Fibroblast of villous mesenchyme (primary cell): Measurements from ENCODE around the gene ADAMTS17. TPM values are rescaled to one million over a fixed set of nuclear protein-coding genes. Genes with fewer than 3 reads are reported as not detected.

Source experiments
- DNase-seq: peaks from one replicate; pipeline ENCODE4 v3.0.0-alpha.2; 2010; ENCODE audit warnings: low read depth
- H3K4me3 ChIP-seq: 2 replicates; pipeline ENCODE4 v1.5.1; 2011; ENCODE audit warnings: low read depth, mild to moderate bottlenecking, low read length
- CTCF ChIP-seq: IDR thresholded peaks from 2 replicates; pipeline ENCODE4 v1.5.1; 2012; ENCODE audit warnings: low read depth, mild to moderate bottlenecking, low read length; ENCODE audit not compliant: insufficient read depth
- total RNA-seq: library from RNA; depleted of rRNA; stranded (reverse); fragments of >200 nt; gene quantifications from 2 replicates; pipeline ENCODE4 v1.2.3, GENCODE V29; 2012

Gene ADAMTS17
- total RNA-seq, 1 donor, result under 0.01 TPM

DNA sequence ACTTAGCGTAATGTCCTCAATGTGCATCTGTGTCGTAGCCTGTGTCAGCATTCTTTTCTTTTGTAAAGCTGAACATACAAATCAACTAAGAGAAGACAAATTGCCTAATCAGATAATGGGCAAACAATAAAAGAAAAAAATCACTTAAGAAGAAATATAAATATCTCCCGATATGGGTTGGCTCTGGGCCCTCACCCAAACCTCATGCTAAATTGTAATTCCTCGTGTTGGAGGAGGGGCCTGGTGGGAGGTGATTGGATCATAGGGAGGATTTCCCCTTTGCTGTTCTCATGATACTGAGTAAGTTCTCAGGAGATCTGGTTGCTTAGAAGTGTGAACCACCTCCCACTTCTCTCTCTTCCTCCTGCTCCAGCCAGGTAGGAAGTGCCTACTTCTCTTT is 323.6 kb downstream of the ADAMTS17 start:
- H3K4me3 ChIP-seq, result no peak overlapping the region
- no peak for TF ChIP-seq CTCF
- DNase-seq, result no peak

- no peak overlapping the region for H3K4me3 ChIP-seq
- DNase-seq, result no peak
- no peak for TF ChIP-seq CTCF
These were observed 324.6 kb downstream of the ADAMTS17 start for GRCh38 chr15:100017140-100017539.

DNA sequence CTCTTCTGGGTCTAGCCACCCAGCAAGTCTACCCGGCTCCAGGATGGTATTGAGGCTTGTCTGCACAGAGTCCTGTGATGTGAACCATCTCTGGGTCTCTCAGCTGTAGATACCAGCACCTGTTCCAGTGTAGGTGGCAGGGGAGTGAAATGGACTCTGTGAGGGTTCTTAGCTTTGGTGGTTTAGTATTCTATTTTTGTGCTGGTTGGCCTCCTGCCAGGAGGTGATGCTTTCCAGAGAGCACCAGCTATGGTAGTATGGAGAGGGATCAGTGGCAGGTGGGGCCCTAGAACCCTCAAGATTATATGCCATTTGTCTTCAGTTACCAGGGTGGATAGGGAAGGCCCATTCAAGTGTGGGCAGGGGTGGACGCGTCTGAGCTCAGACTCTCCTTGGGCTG is 325.1 kb downstream of the ADAMTS17 start:
- no peak for TF ChIP-seq CTCF
- no peak for DNase-seq
- H3K4me3 ChIP-seq, result no peak overlapping the region

- H3K4me3 ChIP-seq, result no peak overlapping the region
These were observed 330.5 kb downstream of the ADAMTS17 start for GRCh38 chr15:100011235-100011634.

GRCh38 chr15:100009372-100009771 is 332.4 kb downstream of the ADAMTS17 start:
- no peak for DNase-seq
- TF ChIP-seq CTCF, result no peak
- no peak overlapping the region for H3K4me3 ChIP-seq

More at GRCh38 chr15:100011235-100011634, 330.5 kb downstream of the ADAMTS17 start:
- no peak for TF ChIP-seq CTCF
- DNase-seq, result no peak

DNA sequence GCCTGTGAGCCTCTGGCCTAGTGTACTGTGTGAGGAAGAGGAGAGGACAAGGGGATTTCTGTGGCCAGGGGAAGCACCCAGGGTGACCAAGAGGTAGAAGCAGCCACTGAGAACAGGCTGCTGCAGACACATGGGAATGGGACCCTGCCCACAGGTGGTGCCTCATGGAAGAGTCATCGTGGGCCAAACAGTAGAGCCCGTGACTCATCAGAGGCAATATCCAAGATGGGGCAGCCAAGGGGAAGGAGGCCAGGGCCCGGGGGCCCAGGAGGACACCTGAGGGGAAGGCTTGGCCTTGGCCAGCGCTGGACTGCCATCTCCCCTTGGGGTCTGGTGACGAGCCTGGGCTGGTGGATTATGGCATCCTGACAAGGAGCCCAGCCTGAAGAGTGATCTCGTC is 333.5 kb downstream of the ADAMTS17 start:
- no peak for TF ChIP-seq CTCF
- DNase-seq, result no peak
- H3K4me3 ChIP-seq, result no peak overlapping the region

GRCh38 chr15:100007609-100008008 is 334.2 kb downstream of the ADAMTS17 start:
- DNase-seq, result no peak
- H3K4me3 ChIP-seq, result no peak overlapping the region
- no peak for TF ChIP-seq CTCF
